Measurements from ENCODE around the gene MAPRE2.

DNA sequence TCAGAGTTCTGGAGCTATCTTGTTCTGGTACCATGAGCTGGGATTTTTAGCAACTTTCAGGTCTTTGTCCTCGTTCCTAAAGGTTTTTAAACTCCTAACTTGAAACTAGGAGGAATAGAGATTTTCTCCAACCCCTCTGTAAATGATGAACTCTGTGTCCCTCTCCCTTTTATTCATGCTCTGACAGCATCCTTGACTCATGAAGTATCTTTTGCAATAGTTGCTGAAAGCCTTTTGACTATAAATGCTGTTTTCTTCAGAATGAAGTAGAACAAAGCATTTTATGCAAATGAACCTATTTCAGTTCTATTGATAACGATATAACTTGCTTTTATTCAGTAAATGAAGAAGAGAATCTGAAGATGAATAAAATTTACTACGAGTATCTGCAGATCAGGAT is 17.0 kb upstream of the MAPRE2 start:
- no peak for TF ChIP-seq GATA2 (IDR thresholded peaks at IDR 0.05; ENCODE audit: low read depth, low read length)
- no peak for TF ChIP-seq GATA3 (IDR thresholded peaks at IDR 0.05; ENCODE audit: low read depth, low read length)
